HepG2 (cell line): ENCODE results near the gene GPR37. TPM values are rescaled to one million over a fixed set of nuclear protein-coding genes. Genes with fewer than 3 reads are reported as not detected.

Experiments
- ATAC-seq: fragments of 200-7000 bp; cut with Tn5 transposase; 3 replicates; pipeline ENCODE4 v1.9.1; 2020; ENCODE audit warnings: mild to moderate bottlenecking, moderate library complexity
- BruUV-seq: library from RNA; stranded (reverse); fragments of 400-500 nt; replicated peaks from 2 replicates; lab custom pipeline; 2021; lab: Mats Ljungman, UMichigan
- CTCF ChIA-PET: fragments of 300-600 bp; formaldehyde crosslinking; extraction: SDS; loops from one replicate; lab custom pipeline; 2021; ENCODE audit warnings: low total read pairs, inconsistent platforms, low intra/inter-chr PET ratio; lab: Yijun Ruan, JAX
- POLR2A ChIA-PET: fragments of 350-600 bp; sonication (Branson Sonifier 250); formaldehyde crosslinking; loops from one replicate; lab custom pipeline; 2020; ENCODE audit warnings: antibody characterized with exemption, inconsistent platforms; lab: Yijun Ruan, JAX
- DNase-seq: peaks from one replicate; pipeline ENCODE4 v3.0.0-alpha.2; 2015; ENCODE audit warnings: low spot score
- FAIRE-seq: peaks from 3 replicates; lab custom pipeline; 2011; peaks lifted over from hg19 to GRCh38; lab: Jason Lieb, UNC
- H2AFZ ChIP-seq: one replicate; pipeline ENCODE4 v1.6.1; 2011; ENCODE audit warnings: low read length, inconsistent platforms
- H3K27ac ChIP-seq: fragments of 300-600 bp; 3 replicates; pipeline ENCODE4 v1.8.0; 2011; ENCODE audit warnings: mixed run types, mild to moderate bottlenecking, mixed read lengths, low read length, inconsistent platforms; ENCODE audit not compliant: insufficient read depth; ENCODE audit errors: extremely low read length
- H3K27me3 ChIP-seq, 2 experiments: fragments of 200-600 bp in 1 of 2; 2 replicates in 1 of 2; 3 replicates in 1 of 2; pipeline versions ENCODE4 v1.6.0 to v1.8.0; 2011; ENCODE audit warnings: low read length in 2 of 2, mild to moderate bottlenecking in 2 of 2, moderate library complexity in 2 of 2, inconsistent platforms in 1 of 2; ENCODE audit not compliant: insufficient read depth in 2 of 2, control insufficient read depth in 1 of 2
- H3K36me3 ChIP-seq, 2 experiments: fragments of 200-600 bp in 1 of 2; replicated peaks in 1 of 2; 2 replicates in 1 of 2; 3 replicates in 1 of 2; pipeline versions ENCODE4 v1.5.1 to v1.8.0; 2011; ENCODE audit warnings: low read length in 2 of 2, inconsistent platforms in 1 of 2; ENCODE audit not compliant: insufficient read depth in 2 of 2, control insufficient read depth in 1 of 2
- H3K4me1 ChIP-seq: 2 replicates; pipeline ENCODE4 v1.5.1; 2012; ENCODE audit warnings: low read length, inconsistent platforms; ENCODE audit not compliant: insufficient read depth
- H3K4me2 ChIP-seq: 2 replicates; pipeline ENCODE4 v1.6.0; 2011; ENCODE audit warnings: low read depth, low read length, inconsistent platforms
- H3K4me3 ChIP-seq, 3 experiments: fragments of 200-600 bp in 1 of 3; sonication (generic), shearing (Covaris generic) in 1 of 3; replicated peaks in 1 of 3; 2 replicates each; pipeline ENCODE4 v1.5.1; 2011 to 2016; ENCODE audit warnings: low read length in 3 of 3, inconsistent platforms in 2 of 3, low read depth in 2 of 3, mild to moderate bottlenecking in 2 of 3, control low read depth in 1 of 3, mixed read lengths in 1 of 3; ENCODE audit not compliant: insufficient read depth in 1 of 3
- H3K79me2 ChIP-seq: one replicate; pipeline ENCODE4 v1.6.1; 2011; ENCODE audit warnings: low read length, inconsistent platforms; ENCODE audit not compliant: insufficient read depth
- H3K9ac ChIP-seq: 2 replicates; pipeline ENCODE4 v1.6.0; 2011; ENCODE audit warnings: mild to moderate bottlenecking, low read depth, low read length, inconsistent platforms; ENCODE audit not compliant: insufficient read depth
- H3K9me3 ChIP-seq: 2 replicates; pipeline ENCODE4 v1.5.1; 2012; ENCODE audit warnings: mild to moderate bottlenecking, low read length
- H4K20me1 ChIP-seq: 2 replicates; pipeline ENCODE4 v1.6.0; 2011; ENCODE audit warnings: inconsistent platforms, mild to moderate bottlenecking, low read length, moderate library complexity; ENCODE audit not compliant: insufficient read depth
- ARID3A ChIP-seq: IDR thresholded peaks from 2 replicates; pipeline ENCODE4 v1.6.1; 2012; ENCODE audit warnings: low read depth, low read length, improper control_type of control experiment
- CENPX ChIP-seq: sonication (generic); formaldehyde crosslinking; IDR thresholded peaks from 2 replicates; pipeline ENCODE4 v1.9.0; 2021; ENCODE audit warnings: mild to moderate bottlenecking, missing genetic modification reagents, moderate library complexity
- CREM ChIP-seq, 2 experiments: sonication (generic) in 1 of 2; formaldehyde crosslinking in 1 of 2; IDR thresholded peaks; 2 replicates each; pipeline versions ENCODE4 v1.4.0 to v1.6.1; 2016 to 2020; ENCODE audit warnings: antibody characterized with exemption in 1 of 2, mild to moderate bottlenecking in 1 of 2, missing genetic modification reagents in 1 of 2
- EP300 ChIP-seq, 3 experiments: sonication (generic) in 1 of 3; formaldehyde crosslinking in 1 of 3; IDR thresholded peaks; 2 replicates each; pipeline versions ENCODE4 v1.5.1 to v1.6.1; 2011 to 2020; ENCODE audit warnings: low read depth in 2 of 3, low read length in 2 of 3, borderline replicate concordance in 1 of 3, improper control_type of control experiment in 1 of 3, mild to moderate bottlenecking in 1 of 3, missing genetic modification reagents in 1 of 3, moderate library complexity in 1 of 3
- GFI1 ChIP-seq: sonication (generic); formaldehyde crosslinking; IDR thresholded peaks from 2 replicates; pipeline ENCODE4 v1.5.0; 2020; ENCODE audit warnings: missing genetic modification reagents, mild to moderate bottlenecking, borderline replicate concordance
- GMEB2 ChIP-seq: IDR thresholded peaks from 2 replicates; pipeline ENCODE4 v1.6.1; 2016; ENCODE audit warnings: missing biosample characterization, missing genetic modification reagents, low read depth
- NFIC ChIP-seq: IDR thresholded peaks from 2 replicates; pipeline ENCODE4 v1.6.1; 2012; ENCODE audit warnings: mild to moderate bottlenecking, low read length, inconsistent platforms
- SOX5 ChIP-seq: IDR thresholded peaks from 2 replicates; pipeline ENCODE4 v1.6.1; 2016; ENCODE audit warnings: borderline replicate concordance
- SOX6 ChIP-seq, 2 experiments: fragments of 450-650 bp in 1 of 2; sonication (generic) in 1 of 2; formaldehyde crosslinking in 1 of 2; IDR thresholded peaks; 2 replicates each; pipeline versions ENCODE4 v1.4.0 to v1.6.1; 2017 to 2020; ENCODE audit warnings: antibody characterized with exemption in 1 of 2, mild to moderate bottlenecking in 1 of 2, missing genetic modification reagents in 1 of 2
- TBX3 ChIP-seq: fragments of 450-650 bp; IDR thresholded peaks from 2 replicates; pipeline ENCODE4 v1.6.1; 2017; ENCODE audit warnings: antibody characterized with exemption, mild to moderate bottlenecking, inconsistent platforms, borderline replicate concordance
- ZBTB34 ChIP-seq: sonication (generic); formaldehyde crosslinking; IDR thresholded peaks from 2 replicates; pipeline ENCODE4 v1.8.0; 2022; ENCODE audit warnings: mild to moderate bottlenecking, missing genetic modification reagents
- ZNF205 ChIP-seq: IDR thresholded peaks from 2 replicates; pipeline ENCODE4 v1.6.1; 2018; ENCODE audit warnings: missing biosample characterization, missing genetic modification reagents
- ZNF550 ChIP-seq: sonication (generic); formaldehyde crosslinking; IDR thresholded peaks from 2 replicates; pipeline ENCODE4 v1.4.0; 2020; ENCODE audit warnings: mild to moderate bottlenecking, missing genetic modification reagents, borderline replicate concordance
- WGBS: methylation state at CpG from one replicate; pipeline ENCODE4 v1.1.6; 2017; ENCODE audit warnings: low lambda C conversion rate; 5-methylcytosine and 5-hydroxymethylcytosine counted together
- in situ Hi-C: cut with HindIII; loops from 2 replicates; pipeline ENCODE4 v1.10.0; 2017; ENCODE audit warnings: low pct_unique_long_range_greater_than_20kb; ENCODE audit not compliant: extremely low pct_ligation_motif_present
- intact Hi-C: fragments of 100-400 bp; cut with micrococcal nuclease; formaldehyde crosslinking; loops from one replicate; pipeline ENCODE4 v1.10.0; 2022; ENCODE audit not compliant: unreplicated experiment
- polyA plus RNA-seq, 8 experiments: library from polyadenylated mRNA; depleted of rRNA in 3 of 8; stranded (reverse) in 7 of 8; unstranded in 1 of 8; fragments of >200 nt; fragmentation: Illumina TruSeq in 4 of 8; extraction: Trizol in 4 of 8; gene quantifications; 2 replicates each; pipeline versions ENCODE4 v1.2.1 to v1.2.3, GENCODE V29; 2011 to 2016; ENCODE audit warnings: low read depth in 4 of 8, missing spikeins in 1 of 8, mixed read lengths in 1 of 8; ENCODE audit not compliant: insufficient read depth in 1 of 8
- total RNA-seq, 5 experiments: library from RNA; depleted of rRNA; stranded (reverse); fragments of >200 nt; fragmentation: Illumina TruSeq; extraction: Trizol; gene quantifications; 2 replicates each; pipeline ENCODE4 v1.2.3, GENCODE V29; 2016; ENCODE audit warnings: low read depth in 1 of 5
- TF ChIP-seq, protein P1 (sequence below): sonication (generic); formaldehyde crosslinking; IDR thresholded peaks from 2 replicates; pipeline ENCODE4 v1.5.0; 2020; ENCODE audit warnings: missing genetic modification reagents

The GPR37 gene
- total and polyA plus RNA-seq, 2 of the 13 experiments (the other 11 are each of a cell fraction or from before 2014, with no cell fraction given), result not detected

- TF ChIP-seq ZBTB34 (CRISPR knock-in tag), result no peak
- TF ChIP-seq CENPX (CRISPR knock-in tag), result no peak
- TF ChIP-seq, protein P1, sequence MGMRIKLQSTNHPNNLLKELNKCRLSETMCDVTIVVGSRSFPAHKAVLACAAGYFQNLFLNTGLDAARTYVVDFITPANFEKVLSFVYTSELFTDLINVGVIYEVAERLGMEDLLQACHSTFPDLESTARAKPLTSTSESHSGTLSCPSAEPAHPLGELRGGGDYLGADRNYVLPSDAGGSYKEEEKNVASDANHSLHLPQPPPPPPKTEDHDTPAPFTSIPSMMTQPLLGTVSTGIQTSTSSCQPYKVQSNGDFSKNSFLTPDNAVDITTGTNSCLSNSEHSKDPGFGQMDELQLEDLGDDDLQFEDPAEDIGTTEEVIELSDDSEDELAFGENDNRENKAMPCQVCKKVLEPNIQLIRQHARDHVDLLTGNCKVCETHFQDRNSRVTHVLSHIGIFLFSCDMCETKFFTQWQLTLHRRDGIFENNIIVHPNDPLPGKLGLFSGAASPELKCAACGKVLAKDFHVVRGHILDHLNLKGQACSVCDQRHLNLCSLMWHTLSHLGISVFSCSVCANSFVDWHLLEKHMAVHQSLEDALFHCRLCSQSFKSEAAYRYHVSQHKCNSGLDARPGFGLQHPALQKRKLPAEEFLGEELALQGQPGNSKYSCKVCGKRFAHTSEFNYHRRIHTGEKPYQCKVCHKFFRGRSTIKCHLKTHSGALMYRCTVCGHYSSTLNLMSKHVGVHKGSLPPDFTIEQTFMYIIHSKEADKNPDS (CRISPR knock-in tag), result no peak
- no peak for TF ChIP-seq GMEB2 (CRISPR knock-in tag)
- TF ChIP-seq ZNF205 (CRISPR knock-in tag), result no peak
- TF ChIP-seq ZNF550 (CRISPR knock-in tag), result no peak
These were observed 37.0 kb downstream of the GPR37 start (continued) for GRCh38 chr7:124728610-124729009.

GRCh38 chr7:124724507-124725192 lies 40.9 kb downstream of the GPR37 start:
- H3K9ac ChIP-seq, result no peak overlapping the region
- no peak overlapping the region for H2AFZ ChIP-seq
- 0% methylated on average over 4 of the region's 4 CpGs for WGBS
- ChIA-PET POLR2A (interaction anchor here (1.2 kb wide), 1 partner anchor 38 kb away, joined by 4 read pairs; no protein-coding TSS in a partner anchor), CTCF (no interaction called here)
- peak; percentile 83 for ATAC-seq
- FAIRE-seq, result no peak
- peak overlapping the region; percentile 26 for H3K4me2 ChIP-seq
- H3K27ac ChIP-seq, result no peak overlapping the region
- H3K4me1 ChIP-seq, result peaks cover 20% of the 10 kb centered on the region
- BruUV-seq, result no TSS peak
- H3K36me3 ChIP-seq, result no peaks in the 10 kb centered on the region
- intact Hi-C loops (no loop called here), in situ Hi-C loops (no loop called here)
- H3K27me3 ChIP-seq, result no peaks in the 10 kb centered on the region
- H3K79me2 ChIP-seq, result no peaks in the 10 kb centered on the region
- peak; percentile 50 for DNase-seq
- no peak overlapping the region for H3K4me3 ChIP-seq
- H3K9me3 ChIP-seq, result no peaks in the 10 kb centered on the region
- no peaks in the 10 kb centered on the region for H4K20me1 ChIP-seq
- TF ChIP-seq SOX5 (CRISPR knock-in tag) (peak; percentile 54), ARID3A (peak; percentile 17; the same call in 1 of the 2 replicates), NFIC (peak; percentile 56; the same call in 1 of the 2 replicates), TBX3 (0 out of 2 replicates have a peak, but pooled peaks have one; percentile 45), GFI1 (CRISPR knock-in tag) (0 out of 2 replicates have a peak, but pooled peaks have one; percentile 42), EP300 (IDR thresholded peaks at IDR 0.05; ENCODE audit: low read depth in 2 of 2, low read length in 2 of 2) (peak in 1 of 2 experiments; percentile 15; a peak in 1 of 4 replicates), EP300 (CRISPR knock-in tag; IDR thresholded peaks at IDR 0.05; ENCODE audit: borderline replicate concordance) (no peak), SOX6 (IDR thresholded peaks at IDR 0.05) (no peak), SOX6 (CRISPR knock-in tag; IDR thresholded peaks at IDR 0.05) (peak; percentile 60), CREM (IDR thresholded peaks at IDR 0.05) (peak; percentile 29; the same call in 1 of the 2 replicates), CREM (CRISPR knock-in tag; IDR thresholded peaks at IDR 0.05) (no peak)
